ENCODE data around the gene ANKRD55. TPM values are rescaled to one million over a fixed set of nuclear protein-coding genes. Genes with fewer than 3 reads are reported as not detected.

The ANKRD55 gene
- total and polyA plus RNA-seq, 9 of the 15 experiments (the other 6 are each of a cell fraction or from before 2014, with no cell fraction given), result 3.4 to 10.6 (median 6.5) TPM

GRCh38 chr5:56090793-56091460 is 142.2 kb downstream of the ANKRD55 start:
- Histone ChIP-seq H3K9me1 (ENCODE audit: control insufficient read depth, insufficient read depth, low read length) (no peaks in the 10 kb centered on the region), H3K9ac (ENCODE audit: insufficient read depth in 1 of 2, low read depth in 2 of 2, low read length in 2 of 2) (no peak overlapping the region), H3K36me3 (ENCODE audit: control insufficient read depth, insufficient read depth, low read length) (no peaks in the 10 kb centered on the region), H3K4me1 (replicated peaks in 1 of 2; ENCODE audit: control insufficient read depth in 2 of 2, insufficient read depth in 2 of 2, low read length in 2 of 2) (peaks cover 5 to 12% of the 10 kb centered on the region in 2 experiments; a peak in 4 of 5 replicates), H3K27me3 (ENCODE audit: control insufficient read depth in 2 of 2, insufficient read depth in 2 of 2, low read length in 2 of 2) (no peaks in the 10 kb centered on the region), H3K79me2 (ENCODE audit: control insufficient read depth, insufficient read depth, low read length) (no peaks in the 10 kb centered on the region), H4K20me1 (replicated peaks; ENCODE audit: control insufficient read depth, insufficient read depth, low read length) (no peaks in the 10 kb centered on the region), H3K4me2 (ENCODE audit: insufficient read depth, low read length) (no peak overlapping the region), H2AFZ (ENCODE audit: low read depth, low read length) (peak overlapping the region; percentile 55), H3K4me3 (no peak overlapping the region), H3K9me3 (replicated peaks; ENCODE audit: control insufficient read depth, insufficient read depth, low read depth, low read length) (no peaks in the 10 kb centered on the region), H3K27ac (ENCODE audit: extremely low read depth, low read depth, low read length) (no peak overlapping the region)
- ChIA-PET POLR2A (interaction anchor here (1.1 kb wide), 1 partner anchor 10 kb away, joined by 3 read pairs; no protein-coding TSS in a partner anchor), CTCF (ENCODE audit: low intra/inter-chr PET ratio) (no interaction called here)
- BruUV-seq (replicated peaks), result no TSS peak
- peak; percentile 39 for ATAC-seq
- TF ChIP-seq, protein P1, sequence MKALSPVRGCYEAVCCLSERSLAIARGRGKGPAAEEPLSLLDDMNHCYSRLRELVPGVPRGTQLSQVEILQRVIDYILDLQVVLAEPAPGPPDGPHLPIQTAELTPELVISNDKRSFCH (CRISPR knock-in tag; IDR thresholded peaks at IDR 0.05), result no peak
- TF ChIP-seq, protein P1 (tag; IDR thresholded peaks at IDR 0.05), result 0 out of 2 replicates have a peak, but pooled peaks have one; percentile 36
- TF ChIP-seq GABPB1 (CRISPR knock-in tag; IDR thresholded peaks at IDR 0.05), result no peak
- no peak for TF ChIP-seq FOXA3 (CRISPR knock-in tag; conservative IDR thresholded peaks at IDR 0.05 in 1 of 2, IDR thresholded peaks at IDR 0.05 in 1 of 2)
- no peak for TF ChIP-seq ZNF354B (CRISPR knock-in tag; IDR thresholded peaks at IDR 0.05)
- 0 out of 2 replicates have a peak, but pooled peaks have one; percentile 8 for TF ChIP-seq ZNF384 (IDR thresholded peaks at IDR 0.05; ENCODE audit: low read depth, low read length)
- no peak for TF ChIP-seq NFIC (IDR thresholded peaks at IDR 0.05)
- no peak for TF ChIP-seq MAZ (CRISPR knock-in tag; conservative IDR thresholded peaks at IDR 0.05 in 1 of 2, IDR thresholded peaks at IDR 0.05 in 1 of 2)
- no peak for TF ChIP-seq POLR2AphosphoS5 (IDR thresholded peaks at IDR 0.05; ENCODE audit: control insufficient read depth, insufficient read depth, low read depth, low read length)
- no peak for TF ChIP-seq ERF (CRISPR knock-in tag; IDR thresholded peaks at IDR 0.05)
- no peak for TF ChIP-seq ZNF76 (CRISPR knock-in tag; IDR thresholded peaks at IDR 0.05; ENCODE audit: borderline replicate concordance)
- intact Hi-C loops (cut with micrococcal nuclease) (no loop called here), in situ Hi-C loops (cut with MboI) (no loop called here)
- DNase-seq (ENCODE audit: extremely low read depth in 1 of 4, low spot score in 3 of 4), result no peak
- WGBS (ENCODE audit: insufficient coverage, low coverage, missing lambda C conversion rate), result 71% methylated on average over 5 of the region's 7 CpGs
- peak; percentile 23 for FAIRE-seq

All from K562 (cell line).